Thoracic aorta (tissue), 2 donors: ENCODE data around the gene RACGAP1. TPM values are rescaled to one million over a fixed set of nuclear protein-coding genes. Genes with fewer than 3 reads are reported as not detected.

Experiments used
- ATAC-seq: fragments of 150-250 bp; one replicate; pipeline ENCODE4 v1.8.0; 2017; ENCODE audit warnings: low read depth; ENCODE audit not compliant: insufficient number of reproducible peaks, low FRiP score
- DNase-seq: peaks from one replicate; pipeline ENCODE4 v3.0.0-alpha.2; 2020; ENCODE audit warnings: low spot score
- H3K27ac ChIP-seq, 2 donors: fragments of 200-600 bp; sonication (generic); 1 replicate in 1 of 2; 2 replicates in 1 of 2; pipeline ENCODE4 v1.5.1; 2016; ENCODE audit warnings: mild to moderate bottlenecking in 2 of 2, moderate library complexity in 2 of 2
- H3K27me3 ChIP-seq: fragments of 200-600 bp; sonication (generic); replicated peaks from 2 replicates; pipeline ENCODE4 v1.6.0; 2016; ENCODE audit warnings: mild to moderate bottlenecking; ENCODE audit not compliant: insufficient read depth
- H3K36me3 ChIP-seq: fragments of 200-600 bp; sonication (generic); one replicate; pipeline ENCODE4 v1.5.1; 2016
- H3K4me1 ChIP-seq, 2 donors: fragments of 200-600 bp; sonication (generic); 1 replicate in 1 of 2; 2 replicates in 1 of 2; pipeline versions ENCODE4 v1.5.1 to v1.6.0; 2016; ENCODE audit warnings: low read depth in 2 of 2, mild to moderate bottlenecking in 1 of 2; ENCODE audit not compliant: control insufficient read depth in 1 of 2
- H3K4me3 ChIP-seq: fragments of 200-600 bp; sonication (generic); 2 replicates; pipeline ENCODE4 v1.5.1; 2016; ENCODE audit warnings: mild to moderate bottlenecking
- H3K9me3 ChIP-seq: fragments of 200-600 bp; sonication (generic); 2 replicates; pipeline ENCODE4 v1.5.1; 2016
- CTCF ChIP-seq: fragments of 200-600 bp; sonication (generic); IDR thresholded peaks from one replicate; pipeline ENCODE4 v1.5.1; 2019; ENCODE audit warnings: antibody characterized with exemption
- total RNA-seq, 2 donors: library from RNA; depleted of rRNA; stranded (reverse); fragments of >200 nt; gene quantifications; one replicate each; pipeline versions ENCODE4 v1.1.0 to v1.2.3, GENCODE V29; 2016

Gene RACGAP1
- total RNA-seq, 2 donors from 2014 or later: 3.0 to 4.8 TPM

DNA sequence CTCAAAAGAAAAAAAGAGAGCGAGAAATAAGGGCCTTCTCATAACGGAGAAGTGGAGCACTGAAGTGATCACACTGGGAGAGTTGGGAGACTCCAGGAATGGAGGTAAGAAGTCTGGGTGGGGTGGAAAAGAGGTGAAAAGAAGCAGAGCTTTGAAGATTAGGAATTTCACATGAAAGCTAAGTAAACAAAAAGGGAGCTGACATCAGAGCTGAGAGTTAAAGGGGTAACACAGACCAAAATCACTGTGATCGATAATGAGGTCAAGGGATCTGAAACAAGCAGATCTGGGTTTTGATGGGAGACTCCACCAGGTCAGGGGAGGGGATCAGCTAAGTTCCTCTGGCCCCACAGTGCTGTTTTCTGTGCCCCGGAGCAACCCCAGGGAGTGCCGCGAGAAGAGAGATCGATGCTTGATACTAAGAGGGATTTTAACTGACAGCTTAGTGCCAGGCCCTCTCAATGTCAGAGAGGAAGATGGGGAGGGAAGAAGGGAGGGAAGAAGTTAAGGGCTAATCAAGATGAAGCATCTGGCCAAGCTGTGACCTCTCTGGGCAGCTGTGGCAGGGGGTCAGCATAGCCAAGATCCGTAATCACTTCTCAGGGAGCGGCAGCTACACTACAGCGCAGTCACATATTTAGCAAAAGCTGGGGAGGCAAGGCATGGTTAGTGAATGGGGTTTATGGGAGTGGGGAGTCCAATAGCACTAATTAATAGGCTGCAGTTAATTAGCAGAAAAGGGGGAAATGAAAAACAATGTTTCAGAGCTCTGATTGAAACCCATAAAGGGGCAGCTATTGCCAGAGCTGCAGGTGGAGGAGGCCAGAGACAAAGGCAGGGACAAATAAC lies 44.6 kb downstream of the RACGAP1 start:
- no peak for TF ChIP-seq CTCF
- H3K27ac ChIP-seq: no peak overlapping the region
- peaks cover 3 to 11% of the 10 kb centered on the region in 2 donors for H3K4me1 ChIP-seq
- H3K9me3 ChIP-seq: no peaks in the 10 kb centered on the region
- no peak for DNase-seq
- no peaks in the 10 kb centered on the region for H3K27me3 ChIP-seq
- no peaks in the 10 kb centered on the region for H3K36me3 ChIP-seq
- ATAC-seq: no peak
- H3K4me3 ChIP-seq: no peak overlapping the region

- no peak for TF ChIP-seq CTCF
- DNase-seq (no peak), ATAC-seq (no peak)
- H3K9me3 ChIP-seq: no peaks in the 10 kb centered on the region
- H3K27ac ChIP-seq: no peak overlapping the region
- H3K4me1 ChIP-seq: peaks cover 10 to 20% of the 10 kb centered on the region in 2 donors
- H3K27me3 ChIP-seq: no peaks in the 10 kb centered on the region
- no peak overlapping the region for H3K4me3 ChIP-seq
- no peaks in the 10 kb centered on the region for H3K36me3 ChIP-seq
Observed at GRCh38 chr12:49979791-49980190, 45.5 kb downstream of the RACGAP1 start.

GRCh38 chr12:49979016-49979586 lies 46.2 kb downstream of the RACGAP1 start:
- TF ChIP-seq CTCF: no peak
- H3K27ac ChIP-seq: no peak overlapping the region
- H3K9me3 ChIP-seq: no peaks in the 10 kb centered on the region
- H3K36me3 ChIP-seq: no peaks in the 10 kb centered on the region
- no peak overlapping the region for H3K4me3 ChIP-seq
- H3K4me1 ChIP-seq: peaks cover 13 to 24% of the 10 kb centered on the region in 2 donors
- no peak for DNase-seq
- H3K27me3 ChIP-seq: no peaks in the 10 kb centered on the region
- no peak for ATAC-seq

- DNase-seq (no peak), ATAC-seq (no peak)
- Histone ChIP-seq H3K27me3 (no peaks in the 10 kb centered on the region), H3K9me3 (no peaks in the 10 kb centered on the region), H3K27ac (no peak overlapping the region), H3K4me1 (peaks cover 9 to 19% of the 10 kb centered on the region in 2 donors), H3K4me3 (no peak overlapping the region), H3K36me3 (no peaks in the 10 kb centered on the region)
- TF ChIP-seq CTCF: no peak
Observed at GRCh38 chr12:49978125-49978524, 47.2 kb downstream of the RACGAP1 start.

- ATAC-seq (no peak), DNase-seq (no peak)
- Histone ChIP-seq H3K27ac (no peak overlapping the region), H3K4me3 (no peak overlapping the region), H3K36me3 (no peaks in the 10 kb centered on the region), H3K9me3 (no peaks in the 10 kb centered on the region), H3K27me3 (no peaks in the 10 kb centered on the region), H3K4me1 (peaks cover 9 to 24% of the 10 kb centered on the region in 2 donors)
- no peak for TF ChIP-seq CTCF
Observed at GRCh38 chr12:49976557-49976956, 48.7 kb downstream of the RACGAP1 start.
